HG03521 (cell line): ENCODE measurements around the gene NTSR1.

Source experiments
- ATAC-seq: cut with Tn5 transposase; IDR thresholded peaks from one replicate; pipeline ENCODE4 v1.9.1; 2021; ENCODE audit warnings: mild to moderate bottlenecking, moderate library complexity; ENCODE audit not compliant: unreplicated experiment

The NTSR1 gene

DNA sequence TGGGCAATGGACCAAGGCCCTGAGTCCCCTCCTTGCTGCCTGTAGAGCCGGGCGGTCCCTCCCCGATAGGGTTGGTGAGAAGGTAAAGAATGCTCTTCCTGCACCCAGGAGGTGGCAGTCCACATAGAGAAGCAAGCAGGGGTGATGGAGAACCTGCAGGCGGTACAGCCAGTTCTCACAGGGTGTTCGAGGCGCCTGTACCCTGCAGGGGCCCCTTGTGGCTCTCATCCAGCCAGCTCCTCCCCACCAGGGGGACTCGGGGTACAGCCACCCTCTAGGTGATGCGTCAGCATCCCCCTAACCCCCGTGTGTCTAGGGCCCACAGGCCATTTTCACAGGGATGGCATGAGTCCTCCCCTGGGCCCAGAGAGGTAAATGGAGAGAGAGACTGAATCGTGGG, 103.1 kb downstream of the NTSR1 start:
- no peak for ATAC-seq
